NCI-H2081 (cell line): ENCODE measurements around the gene SYT15.
"Not testable (repeated sequence)": the region's sequence is repeated elsewhere in the genome, so short reads cannot be mapped to it uniquely, and the experiment has no call there.

ENCODE experiments used
- DNase-seq, 2 experiments: peaks; one replicate each; lab custom pipeline; 2025; lab: John Stamatoyannopoulos, UW

SYT15 gene

GRCh38 chr10:46556515-46557318 lies 22.2 kb upstream of the SYT15 start, which contains the start of gene GPRIN2:
Gene GPRIN2 (minus strand): TSS chr10:46556658. CDS start chr10:46550736, 5,922 bp downstream.
- peak in 1 of 2 experiments; percentile 16 for DNase-seq

- DNase-seq: no peak
These were observed 21.4 kb upstream of the SYT15 start for GRCh38 chr10:46557319-46558121.

GRCh38 chr10:46558122-46558391 lies 20.9 kb upstream of the SYT15 start:
- no peak for DNase-seq

DNA sequence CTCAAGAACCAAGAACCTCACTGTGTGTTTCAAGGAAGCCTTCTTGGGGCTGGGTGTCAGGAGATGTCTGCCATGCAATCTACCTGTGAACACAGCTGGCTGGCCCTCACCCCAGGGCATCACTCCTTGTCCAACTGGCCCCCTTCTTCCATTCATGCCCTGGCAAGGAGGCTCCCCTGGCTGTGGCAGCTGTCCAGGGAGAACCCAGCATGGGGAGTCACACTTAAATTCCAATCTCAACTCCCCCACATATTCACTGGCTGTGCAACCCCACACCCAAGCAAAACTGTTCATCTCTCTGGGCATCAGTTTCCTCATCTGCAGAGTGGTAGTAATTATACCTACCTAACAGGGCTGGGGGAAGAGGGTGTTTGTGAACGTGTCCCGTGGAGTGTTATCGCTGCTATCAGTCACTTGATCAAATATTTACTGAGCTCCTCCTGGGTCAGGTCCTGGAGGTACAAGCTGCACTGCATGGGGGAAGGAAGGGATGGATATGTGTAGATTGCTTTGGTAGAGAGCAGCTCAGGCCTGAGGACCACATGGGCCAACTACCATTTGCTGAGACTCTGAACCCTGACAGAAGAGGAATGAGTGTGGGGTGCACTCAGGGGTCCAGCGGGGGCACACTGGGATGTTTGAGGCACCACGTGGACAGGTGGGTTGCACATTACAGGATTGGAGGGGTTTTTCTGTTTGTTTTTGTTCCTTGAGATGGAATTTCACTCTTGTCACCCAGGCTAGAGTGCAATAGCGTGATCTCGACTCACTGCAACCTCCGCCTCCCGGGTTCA lies 20.3 kb upstream of the SYT15 start:
- DNase-seq: no peak

DNA sequence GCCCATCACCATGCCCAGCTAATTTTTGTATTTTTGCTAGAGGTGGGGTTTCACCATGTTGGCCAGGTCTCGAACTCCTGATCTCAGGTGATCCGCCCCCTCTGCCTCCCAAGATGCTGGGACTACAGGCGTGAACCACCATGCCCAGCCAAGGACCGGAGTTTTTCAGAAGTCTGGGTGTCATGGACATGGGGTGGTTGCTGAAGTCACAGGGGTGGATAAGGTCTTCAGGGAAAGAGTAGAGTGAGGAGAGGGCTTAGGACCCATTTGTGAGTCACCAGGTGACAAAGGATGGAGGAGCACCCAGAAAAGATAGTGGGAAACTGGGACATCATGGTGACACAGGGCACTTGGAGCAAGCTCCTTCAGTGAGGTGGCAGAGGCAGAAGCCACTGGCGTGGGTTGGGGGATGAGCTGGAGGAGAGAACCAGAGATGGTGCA lies 19.7 kb upstream of the SYT15 start:
- no peak for DNase-seq

DNA sequence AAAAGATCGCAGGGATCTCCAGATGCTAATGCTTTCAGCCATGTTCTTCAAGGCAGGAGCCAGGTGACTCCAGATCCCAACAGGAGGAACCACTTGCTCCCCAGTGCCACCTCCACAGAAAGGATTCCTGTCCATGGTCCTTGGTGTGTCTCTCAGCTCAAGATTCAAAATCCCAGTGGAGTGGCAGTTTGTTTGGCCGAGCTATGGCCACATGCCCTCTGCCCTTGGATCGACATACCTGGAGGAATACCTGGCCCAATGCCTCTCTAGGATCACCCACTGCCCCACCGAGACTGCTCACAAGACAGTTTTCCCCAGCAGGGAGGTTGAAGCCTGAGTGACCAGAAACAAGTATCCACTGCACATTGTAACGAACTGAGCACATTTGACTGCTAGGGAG lies 18.5 kb upstream of the SYT15 start:
- no peak for DNase-seq

- DNase-seq: no peak
These were observed 18.0 kb upstream of the SYT15 start for GRCh38 chr10:46560952-46561351.

DNA sequence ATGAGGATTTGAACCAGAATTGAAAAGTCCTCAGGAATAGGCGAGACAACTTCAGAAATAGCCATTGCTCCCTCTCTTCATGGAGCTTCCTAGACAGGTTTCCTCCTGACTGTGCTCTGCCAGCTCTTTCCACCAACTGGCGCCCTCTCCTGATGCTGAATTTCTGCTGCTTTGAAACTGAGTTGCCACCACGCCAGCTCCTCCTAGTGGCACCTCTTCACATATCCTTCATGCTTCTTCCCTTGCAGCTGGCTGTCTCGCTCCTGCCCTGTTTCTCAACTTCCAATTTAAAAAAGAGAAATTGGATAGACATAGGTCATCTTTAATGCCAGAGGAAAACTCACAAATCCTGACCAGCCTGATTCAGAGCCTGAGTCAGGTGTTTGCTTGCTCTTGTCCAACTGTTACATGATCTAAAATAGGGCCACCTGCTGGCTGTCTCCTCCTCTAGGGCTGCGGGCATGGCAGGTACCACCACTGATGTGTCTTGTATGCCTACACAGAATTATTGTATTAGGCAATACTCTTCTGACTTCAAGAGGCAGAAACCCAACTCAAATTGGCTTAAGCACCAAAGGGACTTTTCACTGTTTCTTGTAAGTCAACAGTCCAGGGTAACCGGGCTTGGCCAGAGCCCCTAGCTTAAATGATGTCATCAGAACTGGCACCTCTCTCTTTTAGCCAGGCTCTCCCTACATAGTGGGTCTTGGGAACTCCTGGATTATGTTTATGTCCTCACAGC lies 13.2 kb upstream of the SYT15 start:
- peak; percentile 34 to 40 for DNase-seq

DNA sequence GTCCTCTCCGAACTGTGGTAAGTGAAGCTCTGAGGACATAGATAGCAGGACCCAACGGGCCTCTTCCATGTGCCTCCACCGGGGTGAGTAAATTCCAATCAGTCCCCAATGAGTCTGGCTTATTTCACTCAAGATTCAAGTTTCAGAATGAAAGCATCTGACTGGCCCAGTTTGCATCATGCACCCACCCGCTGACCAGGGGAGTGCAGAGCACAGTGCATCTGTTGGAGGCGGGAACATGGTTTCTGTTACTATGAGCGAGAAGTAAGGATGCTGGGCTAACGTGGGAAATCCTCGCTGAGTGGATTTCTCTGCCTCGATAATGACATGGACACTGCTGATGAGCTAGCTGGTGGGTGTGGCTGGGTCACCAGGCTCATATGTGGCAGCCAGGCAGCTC lies 11.8 kb upstream of the SYT15 start:
- DNase-seq: not testable (repeated sequence)

DNA sequence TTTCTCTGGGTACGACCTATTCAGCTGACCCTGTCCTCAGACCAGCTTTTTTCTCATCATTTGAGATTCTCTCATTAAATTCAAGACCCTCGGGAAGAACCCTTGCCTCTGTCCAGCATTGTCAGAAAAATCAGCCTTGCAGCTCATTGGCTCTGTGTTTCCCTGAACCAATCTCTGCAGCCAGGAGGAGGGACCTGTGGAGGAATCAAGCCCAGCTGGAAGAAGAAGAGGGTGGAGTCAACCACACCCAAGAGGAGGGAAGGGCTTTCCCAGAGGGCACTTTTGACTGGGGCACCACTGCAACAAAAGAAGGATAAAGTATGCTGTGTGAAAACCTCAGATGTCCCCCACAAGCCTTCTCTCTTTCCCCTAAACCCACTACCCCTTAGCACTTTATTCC lies 8.3 kb upstream of the SYT15 start:
- DNase-seq: not testable (repeated sequence)

DNA sequence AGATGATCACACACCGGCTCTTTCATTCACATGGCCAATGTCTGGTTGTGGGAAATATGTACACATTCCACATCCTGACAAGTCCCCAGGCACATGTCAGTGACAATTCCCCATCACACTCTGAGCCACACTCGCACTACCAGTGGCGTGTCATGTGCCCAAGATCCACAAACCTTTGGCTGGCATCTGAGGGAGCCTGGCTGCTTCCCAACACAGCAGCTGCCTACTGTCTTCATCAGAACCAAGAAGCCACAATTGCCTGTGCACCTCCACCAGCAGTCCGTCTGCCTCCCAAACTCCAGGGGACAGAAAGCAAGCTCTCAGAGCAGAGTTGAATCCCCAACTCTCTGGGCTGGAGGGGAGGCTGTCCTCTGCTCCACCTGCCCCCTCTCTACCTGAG lies 6.2 kb upstream of the SYT15 start:
- DNase-seq: not testable (repeated sequence)

DNA sequence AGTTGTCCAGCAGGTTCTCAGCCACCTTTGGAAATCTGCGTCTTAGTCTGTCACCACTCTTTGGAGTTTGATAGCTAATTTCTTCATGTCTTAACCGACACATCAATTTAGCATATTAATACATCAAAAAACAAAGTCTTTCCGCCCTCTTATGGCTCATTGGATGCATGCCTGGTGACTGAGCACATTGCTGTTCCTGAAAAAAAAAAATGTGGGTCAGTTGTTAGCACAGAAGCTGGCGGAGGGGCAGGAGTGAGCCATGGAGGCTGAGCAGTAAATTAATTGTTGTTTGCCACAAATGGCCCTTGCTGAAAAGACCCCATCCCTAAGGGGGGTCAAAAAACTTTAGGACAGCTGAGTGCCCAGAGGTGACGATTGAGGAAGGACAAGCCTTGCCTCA lies 5.6 kb upstream of the SYT15 start:
- DNase-seq: not testable (repeated sequence)

DNA sequence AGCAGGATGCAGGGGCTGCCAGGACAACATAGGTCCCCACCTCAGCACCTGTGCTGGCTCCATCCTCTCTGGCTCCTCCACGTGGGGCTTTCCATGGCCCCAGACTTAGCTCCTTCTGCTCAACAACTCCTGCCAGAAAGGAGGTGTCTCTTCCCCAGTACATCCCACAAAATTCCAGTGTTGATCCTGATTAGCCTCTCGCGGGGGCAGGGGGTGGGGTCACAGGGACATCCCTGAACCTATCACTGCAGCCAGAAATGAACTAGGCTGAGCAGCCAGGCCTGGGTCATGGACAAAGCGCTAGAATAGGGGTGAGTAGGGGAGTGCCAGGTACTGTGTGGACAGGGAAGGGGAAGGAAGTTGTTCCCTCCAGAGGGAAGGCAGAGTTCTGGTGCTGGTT lies 5.0 kb upstream of the SYT15 start:
- DNase-seq: not testable (repeated sequence)

- DNase-seq: not testable (repeated sequence)
These were observed 1.1 kb upstream of the SYT15 start for GRCh38 chr10:46577624-46578473.

DNA sequence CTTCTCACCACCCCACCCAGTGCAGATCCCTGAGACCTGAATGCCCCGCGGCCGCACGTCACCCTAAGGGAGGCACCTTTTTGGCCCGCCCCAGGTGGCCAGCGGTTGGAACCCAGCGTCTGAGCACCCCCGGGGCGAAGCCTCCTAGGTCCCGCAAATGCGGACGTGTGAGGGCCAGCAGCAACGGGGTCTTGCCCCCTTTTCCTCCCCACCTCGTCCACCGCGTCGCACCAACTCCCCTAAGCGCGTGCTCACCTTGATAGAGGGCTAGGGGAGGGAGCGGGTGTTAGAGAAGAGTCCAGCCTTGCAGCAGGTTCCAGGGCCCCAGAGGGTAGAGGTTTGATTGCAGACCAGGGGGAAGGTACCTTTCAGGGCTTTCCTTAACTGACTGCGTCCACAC lies 450 bp downstream of the SYT15 start:
- DNase-seq: not testable (repeated sequence)

DNA sequence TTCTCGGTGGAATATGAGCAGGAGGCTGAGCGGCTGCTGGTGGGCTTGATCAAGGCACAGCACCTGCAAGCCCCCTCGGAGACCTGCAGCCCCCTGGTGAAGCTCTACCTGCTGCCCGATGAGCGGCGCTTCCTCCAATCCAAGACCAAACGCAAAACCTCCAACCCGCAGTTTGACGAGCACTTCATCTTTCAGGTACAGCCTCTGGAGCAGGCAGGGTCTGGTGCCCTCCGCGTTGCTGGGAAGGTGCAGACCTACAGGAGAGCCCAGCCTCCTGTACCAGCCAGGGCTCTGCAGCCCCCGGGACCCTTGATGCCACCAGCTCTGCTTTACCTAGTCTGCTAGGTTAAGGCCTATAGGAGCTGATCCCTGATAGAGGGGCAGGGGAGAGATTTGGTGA lies 3.1 kb downstream of the SYT15 start:
- DNase-seq: not testable (repeated sequence)

- not testable (repeated sequence) for DNase-seq
These were observed 3.6 kb downstream of the SYT15 start for GRCh38 chr10:46582568-46582967.

- DNase-seq: not testable (repeated sequence)
These were observed 5.3 kb downstream of the SYT15 start for GRCh38 chr10:46584196-46584595.

- not testable (repeated sequence) for DNase-seq
These were observed 6.3 kb downstream of the SYT15 start for GRCh38 chr10:46585246-46585645.

- not testable (repeated sequence) for DNase-seq
These were observed 8.6 kb downstream of the SYT15 start for GRCh38 chr10:46587546-46587945.

- DNase-seq: not testable (repeated sequence)
These were observed 9.3 kb downstream of the SYT15 start for GRCh38 chr10:46588221-46588620.
